Measurements from ENCODE around the gene CLRN2. TPM values are rescaled to one million over a fixed set of nuclear protein-coding genes. Genes with fewer than 3 reads are reported as not detected.

The CLRN2 gene, protein sequence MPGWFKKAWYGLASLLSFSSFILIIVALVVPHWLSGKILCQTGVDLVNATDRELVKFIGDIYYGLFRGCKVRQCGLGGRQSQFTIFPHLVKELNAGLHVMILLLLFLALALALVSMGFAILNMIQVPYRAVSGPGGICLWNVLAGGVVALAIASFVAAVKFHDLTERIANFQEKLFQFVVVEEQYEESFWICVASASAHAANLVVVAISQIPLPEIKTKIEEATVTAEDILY
- not detected for total RNA-seq

DNA sequence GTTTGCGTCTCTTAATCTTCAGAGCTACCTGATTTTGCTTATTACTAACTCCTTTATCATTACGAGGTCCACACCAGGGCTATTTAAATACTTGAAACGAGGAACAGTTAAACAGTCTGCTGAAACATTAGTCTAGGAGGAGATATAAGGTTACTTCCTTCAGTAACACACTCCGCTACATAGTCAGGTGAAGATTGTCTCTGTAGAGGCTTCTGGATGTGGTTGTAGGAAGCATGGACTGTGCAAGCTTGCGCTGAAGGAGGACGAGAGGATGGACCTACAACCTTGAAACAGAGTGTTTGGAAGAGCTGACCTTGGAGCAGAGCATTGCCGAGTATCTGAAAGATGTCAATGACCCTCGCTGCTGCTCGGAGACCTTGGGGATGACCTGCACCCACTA lies at the start of gene CLRN2:
CLRN2 (plus strand) TSS at position 301 of the 400 bp plus-strand sequence. CDS start 102 bp downstream, outside the sequence.
- no peak for ATAC-seq

DNA sequence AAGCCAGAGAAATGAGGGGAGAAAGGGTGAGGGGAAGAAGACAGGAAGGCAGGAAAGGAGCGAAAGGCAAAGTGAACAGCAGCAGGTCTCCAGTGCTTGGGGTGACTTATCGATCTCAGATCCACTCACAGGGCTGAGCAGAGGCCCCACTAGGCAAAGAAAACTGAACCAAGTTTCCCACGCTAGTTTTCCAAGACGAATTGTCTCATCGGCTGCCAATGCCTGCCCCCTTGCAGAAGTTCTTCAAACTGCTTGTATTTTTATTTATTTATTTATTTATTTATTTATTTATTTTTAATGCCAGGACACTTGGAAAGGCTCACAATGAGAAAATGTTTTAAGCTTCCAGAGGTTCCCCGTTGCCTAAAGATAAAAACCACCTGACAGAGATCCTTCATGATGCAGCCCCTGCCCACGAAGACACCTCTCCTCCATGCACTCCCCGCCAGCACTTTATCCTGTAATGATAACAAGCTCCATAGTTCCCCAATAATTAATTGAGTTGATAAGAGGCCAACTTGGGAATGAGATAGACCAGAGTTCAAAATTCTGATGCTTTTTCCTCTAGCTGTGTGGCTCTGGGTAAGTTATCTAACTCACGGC lies 46.2 kb upstream of the CLRN2 start:
- ATAC-seq = no peak

DNA sequence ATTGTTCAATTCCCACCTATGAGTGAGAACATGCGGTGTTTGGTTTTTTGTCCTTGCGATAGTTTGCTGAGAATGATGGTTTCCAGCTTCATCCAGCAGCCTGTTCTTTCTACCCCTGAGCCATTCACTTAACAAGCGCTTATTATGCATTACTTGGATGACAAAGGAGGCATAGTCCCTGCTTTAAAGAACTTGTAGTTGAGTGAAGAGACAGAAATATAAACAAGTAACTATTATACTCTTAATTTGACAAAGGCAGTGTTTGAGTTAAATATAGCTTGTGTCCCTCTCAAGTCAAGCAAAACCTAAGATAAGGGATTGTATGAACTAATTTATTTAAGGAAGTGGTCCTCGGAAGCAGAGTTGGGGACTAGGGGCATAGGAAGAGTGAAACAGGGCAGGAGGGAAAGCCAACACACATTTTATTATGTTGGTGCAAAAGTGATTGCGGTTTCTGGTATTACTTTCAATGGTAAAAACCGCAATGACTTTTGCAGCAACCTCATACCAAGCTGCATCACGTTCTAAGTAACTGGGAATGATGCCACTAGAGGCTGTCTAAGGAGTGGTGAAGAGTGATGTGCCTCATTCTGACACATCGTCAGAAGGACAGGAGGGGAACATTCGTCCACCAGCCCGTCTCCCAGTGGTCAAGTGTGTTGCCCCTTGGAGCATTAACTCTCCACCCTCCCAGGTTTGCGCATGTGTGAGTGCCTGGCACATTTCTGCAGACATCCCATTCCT lies 44.9 kb upstream of the CLRN2 start:
- ATAC-seq = no peak

DNA sequence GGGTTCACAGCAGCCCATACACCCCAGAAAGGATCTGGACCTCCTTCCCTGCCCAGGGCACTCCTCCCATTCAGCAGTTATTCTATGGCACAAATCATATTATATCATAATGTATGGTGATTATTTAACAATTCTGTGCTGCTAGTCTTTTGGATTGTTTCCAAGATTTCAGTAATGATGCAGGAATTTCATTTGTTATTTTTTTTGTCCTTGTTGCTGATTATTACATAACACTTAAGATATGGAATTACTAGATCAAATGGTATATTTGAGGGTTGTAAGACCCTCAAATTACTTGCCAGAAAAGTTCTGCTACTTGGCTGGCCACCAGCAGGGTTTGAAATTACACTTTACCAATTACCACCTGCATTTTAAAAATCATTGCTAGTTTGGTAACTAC lies 39.5 kb upstream of the CLRN2 start:
- ATAC-seq = no peak

DNA sequence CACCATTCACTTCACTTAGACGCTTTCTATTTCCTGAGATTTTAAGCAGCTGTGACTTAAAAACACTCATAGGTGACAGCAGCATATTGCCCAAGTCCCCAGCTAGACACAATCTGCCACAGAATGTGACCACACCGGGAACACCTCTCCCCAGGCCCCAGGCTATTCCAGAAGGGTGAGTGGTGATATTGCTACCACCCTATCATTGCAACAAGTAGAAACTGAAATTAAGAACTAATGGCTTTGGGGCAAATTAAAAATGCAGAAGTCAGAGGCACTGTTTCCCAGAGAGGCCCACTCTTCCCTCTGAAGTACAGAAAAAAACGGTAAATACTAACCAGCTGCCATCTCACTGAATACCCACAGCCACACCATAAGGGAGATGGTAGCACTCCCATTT lies 38.1 kb upstream of the CLRN2 start:
- no peak for ATAC-seq

DNA sequence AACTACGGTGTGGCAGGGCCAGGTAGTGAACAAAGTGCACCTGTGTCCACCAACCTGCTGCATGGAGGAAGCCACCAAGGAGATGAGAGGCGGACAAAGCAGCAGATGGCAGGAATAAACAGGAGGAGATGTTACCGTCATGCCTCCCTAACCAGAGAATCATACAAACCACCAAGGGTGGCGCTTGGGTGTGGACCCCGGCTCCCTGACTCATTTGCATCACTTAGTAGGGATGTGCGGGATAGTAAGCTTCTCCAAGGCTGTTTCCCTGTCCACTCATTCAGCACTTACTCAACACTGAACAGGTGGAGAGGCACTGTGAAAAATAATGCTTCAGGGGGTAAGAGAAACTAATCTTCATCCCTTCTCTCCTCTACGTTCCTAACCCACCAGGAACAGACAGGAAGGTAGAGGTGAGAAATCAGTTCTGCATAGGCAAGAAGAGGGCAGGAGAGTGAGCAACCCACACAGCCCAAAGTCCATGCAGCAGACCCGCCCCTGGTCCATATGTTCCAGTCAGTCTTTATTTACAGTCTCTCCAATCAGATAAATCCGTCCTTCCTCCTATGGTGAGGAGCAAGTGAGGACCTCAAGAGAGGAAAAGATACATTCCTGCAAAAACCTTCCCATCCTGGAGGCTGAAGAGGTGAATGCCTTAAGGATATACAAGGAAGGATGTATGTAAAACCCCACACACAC lies 37.0 kb upstream of the CLRN2 start:
- ATAC-seq = no peak

DNA sequence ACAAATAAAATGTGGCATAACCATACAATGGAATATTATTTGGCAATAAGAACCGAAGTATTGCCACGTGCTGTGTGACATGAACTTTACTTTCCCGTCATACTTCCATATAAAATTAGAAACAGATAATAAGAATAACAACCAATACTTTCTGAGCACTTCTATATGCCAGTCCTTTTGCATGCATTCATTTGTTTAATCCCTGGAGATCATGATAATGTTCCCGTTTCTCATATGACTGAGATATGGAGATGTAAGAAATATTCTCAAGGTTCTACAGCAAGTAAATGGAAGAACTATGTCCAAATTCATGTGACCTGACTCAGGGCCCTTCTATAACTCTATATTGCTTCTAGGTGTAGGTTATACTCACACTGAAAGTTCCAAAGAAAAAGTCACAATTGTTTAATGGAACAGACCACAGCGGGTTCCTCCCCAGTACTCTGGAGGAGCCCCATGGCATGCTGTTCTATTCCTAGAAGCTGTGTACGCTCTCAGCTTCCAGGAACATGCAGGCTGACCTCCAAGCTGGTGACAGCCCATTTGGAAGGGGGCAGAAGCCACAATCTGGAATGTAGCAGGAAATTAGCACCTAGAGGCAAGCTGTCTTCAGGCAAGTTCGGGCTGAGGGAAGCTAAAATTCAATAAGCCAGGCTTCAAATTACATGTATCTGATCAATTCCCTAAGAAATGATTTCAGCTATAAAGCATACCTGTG lies 34.6 kb upstream of the CLRN2 start:
- ATAC-seq = no peak

DNA sequence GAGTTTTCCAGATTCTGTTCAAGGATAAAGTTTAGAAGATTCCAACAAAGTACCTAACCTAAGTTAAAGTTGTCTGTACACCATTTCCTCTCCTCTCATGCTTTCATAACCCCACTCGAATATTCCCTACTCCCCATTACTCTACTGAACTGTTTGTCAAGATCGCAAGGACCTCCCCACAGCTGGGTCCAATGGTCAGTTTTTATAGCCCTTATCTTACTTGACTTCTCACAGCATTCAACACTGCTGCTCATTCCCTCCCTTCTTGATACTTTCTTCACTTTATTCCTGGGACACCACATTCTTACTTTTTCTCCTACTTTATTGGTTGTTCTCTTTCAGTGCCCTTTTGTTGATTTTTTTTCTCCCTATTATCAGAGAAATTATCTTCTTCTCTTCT lies 34.0 kb upstream of the CLRN2 start:
- no peak for ATAC-seq

DNA sequence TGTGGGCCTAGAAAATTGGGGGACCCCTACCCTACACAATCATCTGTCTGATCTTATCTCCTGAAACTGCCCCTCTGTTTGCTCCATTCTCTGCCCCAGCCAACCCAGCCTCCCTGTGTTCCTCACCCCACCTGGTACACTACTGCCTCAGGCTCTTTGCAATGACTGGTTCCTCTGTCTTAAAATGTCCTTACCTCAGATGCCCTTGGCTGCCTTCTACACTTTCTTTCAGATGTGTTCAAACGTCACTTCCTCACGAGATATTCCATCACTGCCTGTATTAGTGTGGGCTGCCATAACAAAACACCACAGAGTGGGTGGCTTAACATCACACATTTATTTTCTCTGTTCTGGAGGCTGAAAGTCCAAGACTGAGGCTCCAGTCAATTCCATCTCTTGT lies 32.2 kb upstream of the CLRN2 start:
- no peak for ATAC-seq

DNA sequence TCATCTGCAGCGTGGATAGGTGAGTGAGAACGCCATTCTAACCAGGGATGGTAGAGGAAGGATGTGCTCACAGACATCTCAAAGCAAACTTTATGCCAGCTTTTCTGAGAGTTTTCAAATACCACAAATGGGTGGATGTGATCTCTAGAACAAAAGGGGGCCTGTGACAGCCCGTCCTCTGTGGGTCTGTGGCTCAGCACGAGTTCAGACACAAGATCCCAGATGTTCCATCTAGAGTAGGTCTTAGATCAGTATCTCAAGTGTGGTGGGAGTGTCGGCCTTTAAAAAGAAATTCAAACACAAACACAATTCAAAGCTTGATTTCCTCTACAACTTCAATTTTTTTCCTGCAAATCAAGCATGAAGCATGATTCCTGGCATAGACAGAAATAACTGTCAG lies 25.8 kb upstream of the CLRN2 start:
- no peak for ATAC-seq

DNA sequence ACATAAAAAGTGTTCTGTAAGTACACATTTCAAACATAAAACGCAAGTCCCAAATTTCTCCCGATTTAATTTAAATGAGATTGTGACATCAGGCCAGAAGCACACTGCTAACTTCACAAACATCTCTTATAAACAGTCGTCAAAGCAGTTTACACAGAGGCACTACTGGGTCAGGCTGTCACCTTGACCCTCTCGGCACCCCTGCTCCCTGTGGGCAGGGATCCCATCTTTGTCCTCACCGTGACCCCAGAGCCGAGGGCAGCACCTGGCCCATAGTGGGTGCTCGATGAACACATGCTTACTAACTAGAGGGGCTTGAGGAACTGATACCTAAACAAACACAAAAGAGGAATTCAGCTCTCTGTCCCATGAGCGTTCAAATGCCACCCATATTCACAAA lies 25.2 kb upstream of the CLRN2 start:
- no peak for ATAC-seq

DNA sequence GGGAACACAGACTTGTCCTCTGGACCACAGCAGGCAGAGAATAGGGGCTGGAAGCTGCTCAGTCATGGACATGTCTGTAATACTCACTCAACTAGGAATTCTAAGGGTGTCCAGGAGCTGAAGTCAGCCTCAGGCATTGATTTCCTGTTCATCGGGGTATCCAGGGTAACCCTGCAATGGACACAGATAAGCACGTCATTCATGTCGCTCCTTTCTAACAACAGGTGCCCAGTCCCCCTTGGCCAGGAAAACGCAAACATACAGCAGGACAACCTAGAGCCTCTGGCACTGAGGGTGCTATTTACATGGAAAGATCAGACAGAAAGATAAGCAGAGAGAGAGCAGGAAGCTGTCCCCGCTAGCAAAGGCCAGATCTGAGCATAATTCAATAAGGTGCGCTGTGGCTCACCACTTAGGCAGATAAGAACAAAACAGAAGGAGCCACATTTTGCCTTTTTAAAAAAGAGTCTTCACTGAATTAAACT lies 24.3 kb upstream of the CLRN2 start:
- no peak for ATAC-seq

DNA sequence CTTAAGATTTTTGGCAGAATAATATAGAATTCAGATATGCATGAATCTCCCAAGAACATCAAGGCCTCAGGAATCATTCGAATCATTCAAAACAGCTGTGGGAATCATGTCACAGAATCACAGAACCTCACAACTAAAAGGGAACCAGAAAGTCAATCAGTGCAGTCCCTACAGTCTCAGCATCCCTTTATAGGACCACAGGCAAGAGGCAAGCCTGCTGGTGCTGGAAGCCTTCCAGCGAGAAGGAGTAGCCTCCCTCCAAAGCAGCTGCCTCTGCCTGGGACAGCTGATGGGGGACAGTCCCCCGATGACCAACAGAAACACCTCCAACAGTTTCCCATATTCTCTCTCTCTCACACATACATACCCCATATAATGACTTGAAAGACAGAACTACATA lies 23.8 kb upstream of the CLRN2 start:
- ATAC-seq = no peak

DNA sequence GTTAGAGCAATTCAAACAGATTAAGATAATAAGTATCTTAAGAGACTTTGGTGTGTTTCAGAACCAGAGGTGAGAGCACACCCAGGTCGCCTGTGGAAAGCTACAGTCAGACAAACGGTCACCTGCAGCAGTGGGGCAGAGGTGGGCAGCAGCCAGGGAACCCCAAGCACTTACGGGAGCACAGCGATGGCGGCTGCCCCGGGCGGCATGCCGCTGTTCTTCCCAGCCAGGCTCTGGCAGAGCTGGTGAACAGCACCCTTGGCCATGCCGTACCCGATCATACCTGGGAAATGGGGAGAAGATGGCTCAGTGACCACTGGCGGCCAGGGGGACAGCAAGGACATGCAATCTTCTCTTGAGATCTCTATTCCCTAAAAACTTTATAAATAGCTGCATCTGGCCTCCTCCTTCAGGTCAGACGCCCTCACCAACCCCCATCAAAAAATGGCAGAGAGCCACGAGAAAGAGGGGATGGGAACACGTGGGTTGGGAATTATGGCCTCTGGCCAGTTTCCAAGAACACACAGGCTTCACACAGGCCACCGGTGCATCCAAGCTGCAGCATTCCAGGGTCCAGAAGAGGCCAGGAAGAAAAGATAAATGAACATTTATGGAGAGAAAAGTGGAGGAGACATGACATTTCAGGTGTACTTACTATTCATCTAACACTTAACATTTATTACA lies 22.8 kb upstream of the CLRN2 start:
- ATAC-seq = no peak

DNA sequence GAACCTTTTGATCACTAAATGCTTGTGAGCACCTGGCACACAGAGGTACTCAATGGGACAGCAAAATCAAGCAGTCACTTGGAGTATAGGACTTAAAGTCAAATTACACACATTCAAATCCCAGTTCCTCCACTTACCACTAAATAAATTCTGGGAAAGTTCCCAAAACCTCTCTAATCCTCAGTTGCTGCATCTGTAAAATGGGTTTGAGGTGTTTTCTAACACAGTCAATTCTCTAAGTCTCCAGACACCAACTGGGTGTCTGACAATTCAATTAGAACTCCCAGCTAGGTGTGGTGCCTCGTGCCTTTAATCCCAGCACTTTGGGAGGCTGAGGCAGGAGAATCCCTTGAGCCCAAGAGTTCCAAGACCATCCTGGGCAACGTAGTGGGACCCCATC lies 22.1 kb upstream of the CLRN2 start:
- ATAC-seq = no peak

DNA sequence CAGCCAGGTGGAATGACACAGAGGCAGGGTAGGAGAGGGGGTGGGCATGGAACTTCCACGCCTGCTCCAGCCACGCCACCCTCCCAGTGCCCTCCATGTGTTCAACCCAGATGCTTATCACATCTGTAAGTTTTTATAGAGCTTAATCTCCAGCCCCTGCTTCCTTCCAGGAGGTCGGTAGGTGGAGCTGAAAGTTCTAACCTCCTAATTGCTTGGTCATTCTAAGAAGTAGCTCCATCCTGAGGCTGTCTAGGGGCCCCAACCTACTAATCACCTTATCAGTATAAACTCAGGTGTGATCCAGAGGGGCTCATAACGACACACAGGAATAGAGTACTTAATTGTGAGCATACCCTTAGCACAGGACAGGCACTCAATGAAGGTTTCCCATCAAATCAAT lies 21.3 kb upstream of the CLRN2 start:
- ATAC-seq = no peak

DNA sequence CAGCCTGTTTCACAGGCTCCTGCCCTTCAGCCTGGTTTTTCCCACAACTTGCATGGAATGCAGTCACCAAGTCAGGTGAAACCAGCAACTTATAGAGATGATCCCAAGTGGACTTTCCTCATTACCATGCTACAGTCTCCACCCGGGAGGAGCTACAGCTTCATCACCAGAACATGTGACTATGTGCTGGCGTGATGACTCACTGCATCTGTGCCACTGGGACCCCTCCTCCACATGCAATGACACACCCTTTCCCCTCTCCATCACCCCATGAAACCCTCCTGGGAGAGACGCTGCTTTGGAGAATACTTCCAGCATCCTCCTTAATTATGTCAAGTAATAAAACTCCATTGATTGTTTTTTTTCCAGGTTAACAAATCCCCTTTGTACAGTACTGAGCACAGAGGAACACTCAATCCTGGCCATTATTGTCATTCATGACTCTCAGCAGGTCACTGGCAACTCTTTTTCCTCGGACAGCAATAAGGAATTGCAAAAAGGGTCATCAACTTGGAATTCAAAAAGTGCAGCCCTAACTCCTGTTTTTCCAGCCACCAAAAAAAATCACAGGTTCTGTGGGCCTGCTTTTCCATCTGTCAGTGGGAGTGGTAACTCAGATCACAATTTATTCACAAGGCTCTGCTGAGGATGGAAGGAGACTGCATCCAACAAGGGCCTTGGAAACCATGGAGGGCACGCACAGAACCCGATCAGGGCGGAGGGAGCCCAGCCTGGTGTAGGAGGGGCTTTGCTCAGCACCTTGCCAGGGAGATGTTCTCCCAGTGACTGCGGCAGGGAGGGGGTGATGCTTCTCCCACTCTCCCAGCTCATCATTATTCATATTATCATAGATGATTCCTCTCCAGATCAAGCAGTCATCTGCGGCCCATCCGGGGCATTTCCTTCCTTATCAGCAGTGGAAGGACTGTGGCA lies 20.4 kb upstream of the CLRN2 start:
- peak; percentile 11 for ATAC-seq

DNA sequence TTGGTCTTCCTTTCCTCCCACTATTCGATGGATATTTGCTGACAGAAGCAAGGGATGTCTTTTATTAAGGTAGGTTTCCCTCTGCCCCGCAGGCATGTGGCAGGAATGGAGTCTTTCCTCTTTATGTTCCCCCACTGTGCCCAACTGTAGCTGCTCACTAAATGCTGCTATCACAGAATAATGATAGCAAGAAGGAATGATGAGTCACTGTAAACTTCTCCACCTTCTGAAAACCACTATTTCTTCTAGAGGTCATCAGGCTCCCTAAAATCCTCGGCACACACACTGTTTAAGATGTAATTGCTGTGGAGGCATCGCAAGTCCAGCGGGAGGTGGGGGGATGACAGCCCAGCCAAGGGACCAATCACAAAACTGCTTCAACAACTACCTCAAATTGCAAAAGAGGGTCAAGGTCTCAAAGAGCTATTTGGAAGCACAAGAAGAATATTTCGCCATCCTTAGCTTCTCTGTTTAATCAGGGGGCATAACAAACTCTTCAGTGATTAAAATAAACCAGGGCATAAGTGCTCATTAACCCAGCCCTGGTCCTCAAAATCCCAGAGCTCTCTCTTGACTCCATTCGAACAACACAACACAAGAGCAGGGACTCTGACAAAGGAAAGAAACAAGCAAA lies 17.0 kb upstream of the CLRN2 start:
- no peak for ATAC-seq

DNA sequence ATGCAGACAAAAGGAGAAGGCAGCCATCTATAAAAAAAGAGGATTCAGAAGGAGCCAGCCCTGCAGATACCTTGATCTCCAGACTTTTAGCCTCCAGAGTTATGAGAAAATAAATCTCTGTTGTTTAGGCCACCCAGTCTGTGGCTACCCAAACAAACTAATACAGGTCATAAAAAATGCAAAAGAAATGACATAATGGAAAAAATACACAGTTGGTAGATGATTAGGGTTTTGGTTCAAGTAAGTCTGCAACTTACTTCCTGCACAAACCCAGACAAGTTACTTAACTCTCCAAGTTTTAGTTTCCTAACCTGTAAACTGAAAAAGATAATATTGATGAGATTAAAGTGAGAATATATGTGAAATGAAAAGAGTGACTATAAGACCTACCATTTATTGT lies 14.4 kb upstream of the CLRN2 start:
- ATAC-seq = no peak

DNA sequence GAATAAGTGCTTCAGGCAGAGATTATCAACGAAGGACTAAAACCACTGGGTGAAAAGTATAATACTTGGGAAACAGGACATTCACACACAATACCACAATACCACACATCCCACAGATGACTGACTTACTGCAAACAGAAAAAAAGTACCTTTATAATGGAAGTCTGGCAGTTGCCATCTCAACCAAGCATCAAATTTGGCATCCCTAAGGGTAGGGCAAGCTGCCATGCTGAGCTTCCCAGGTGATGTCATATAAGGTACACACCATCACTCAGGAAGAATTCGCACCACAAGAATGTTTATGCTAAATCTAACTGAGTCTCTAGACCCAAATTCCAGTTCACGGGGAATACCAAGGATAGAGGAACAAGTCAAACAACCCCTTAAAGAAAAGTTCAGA lies 12.2 kb upstream of the CLRN2 start:
- ATAC-seq = no peak
